H1 (cell line): ENCODE data around the gene ITGB5. TPM values are rescaled to one million over a fixed set of nuclear protein-coding genes. Genes with fewer than 3 reads are reported as not detected.

ENCODE experiments used
- CTCF ChIA-PET: fragments of 300-600 bp; sonication (Branson Sonifier 250); formaldehyde crosslinking; loops from one replicate; lab custom pipeline; 2021; ENCODE audit not compliant: partially characterized antibody; lab: Charles Lee
- POLR2A ChIA-PET: fragments of 300-600 bp; sonication (Branson Sonifier 250); formaldehyde crosslinking; loops from one replicate; lab custom pipeline; 2021; ENCODE audit warnings: inconsistent platforms; ENCODE audit not compliant: partially characterized antibody; lab: Charles Lee
- DNase-seq, 2 experiments: peaks; one replicate each; pipeline versions ENCODE4 v3.0.0 to v3.0.0-alpha.2; 2010 to 2022; ENCODE audit warnings: low spot score in 2 of 2, low read depth in 1 of 2, mixed read lengths in 1 of 2
- FAIRE-seq: peaks from 2 replicates; lab custom pipeline; 2011; peaks lifted over from hg19 to GRCh38; lab: Jason Lieb, UNC
- H2AFZ ChIP-seq: 2 replicates; pipeline ENCODE4 v1.8.1; 2012; ENCODE audit warnings: low read length, inconsistent platforms
- H2AK5ac ChIP-seq: 2 replicates; pipeline ENCODE4 v1.6.1; 2013; ENCODE audit warnings: low read depth, low read length
- H2BK120ac ChIP-seq: replicated peaks from 2 replicates; pipeline ENCODE3; 2013; ENCODE audit warnings: low read depth, low read length, inconsistent platforms
- H2BK12ac ChIP-seq: 2 replicates; pipeline ENCODE4 v1.6.1; 2013; ENCODE audit warnings: low read depth, low read length
- H2BK15ac ChIP-seq: 2 replicates; pipeline ENCODE4 v1.6.1; 2013; ENCODE audit warnings: low read length
- H2BK20ac ChIP-seq: 2 replicates; pipeline ENCODE4 v1.6.1; 2013; ENCODE audit warnings: low read length
- H2BK5ac ChIP-seq: 2 replicates; pipeline ENCODE4 v1.6.1; 2013; ENCODE audit warnings: low read depth, low read length
- H3K14ac ChIP-seq: 2 replicates; pipeline ENCODE4 v1.6.1; 2013; ENCODE audit warnings: inconsistent platforms; ENCODE audit not compliant: insufficient read length
- H3K18ac ChIP-seq: 2 replicates; pipeline ENCODE4 v1.6.1; 2013; ENCODE audit warnings: low read length; ENCODE audit errors: extremely low read depth
- H3K23ac ChIP-seq: 2 replicates; pipeline ENCODE4 v1.6.1; 2013; ENCODE audit warnings: inconsistent platforms; ENCODE audit not compliant: insufficient read length
- H3K23me2 ChIP-seq: 2 replicates; pipeline ENCODE4 v1.6.1; 2013; ENCODE audit warnings: low read depth, low read length
- H3K27ac ChIP-seq: 2 replicates; pipeline ENCODE4 v1.6.1; 2011; ENCODE audit warnings: low read depth, low read length, inconsistent platforms
- H3K27me3 ChIP-seq, 4 experiments: replicated peaks in 1 of 4; 1 replicate in 1 of 4; 2 replicates in 3 of 4; pipeline versions ENCODE4 v1.6.1 to v1.8.1; 2011 to 2013; ENCODE audit warnings: low read length in 3 of 4, mild to moderate bottlenecking in 3 of 4, inconsistent platforms in 2 of 4, mixed read lengths in 2 of 4, moderate library complexity in 1 of 4; ENCODE audit not compliant: control insufficient read depth in 3 of 4, insufficient read depth in 3 of 4; ENCODE audit errors: extremely low read depth in 1 of 4
- H3K36me3 ChIP-seq, 4 experiments: 2 replicates each; pipeline versions ENCODE4 v1.6.1 to v1.8.1; 2011 to 2013; ENCODE audit warnings: mild to moderate bottlenecking in 4 of 4, low read length in 3 of 4, moderate library complexity in 2 of 4, control low read depth in 1 of 4, inconsistent platforms in 1 of 4; ENCODE audit not compliant: insufficient read depth in 4 of 4, control insufficient read depth in 2 of 4
- H3K4ac ChIP-seq: replicated peaks from 2 replicates; pipeline ENCODE3; 2013; ENCODE audit warnings: low read length, low read depth, mixed read lengths, inconsistent platforms; ENCODE audit not compliant: insufficient read length
- H3K4me1 ChIP-seq, 4 experiments: replicated peaks in 1 of 4; 1 replicate in 1 of 4; 2 replicates in 3 of 4; pipeline versions ENCODE4 v1.6.1 to v1.8.1; 2011 to 2013; ENCODE audit warnings: low read length in 3 of 4, inconsistent platforms in 2 of 4, mixed read lengths in 1 of 4; ENCODE audit not compliant: insufficient read depth in 4 of 4, control insufficient read depth in 3 of 4
- H3K4me2 ChIP-seq, 2 experiments: 2 replicates each; pipeline versions ENCODE4 v1.6.1 to v1.8.1; 2011 to 2013; ENCODE audit warnings: low read depth in 2 of 2, low read length in 2 of 2, control low read depth in 1 of 2, inconsistent platforms in 1 of 2, mild to moderate bottlenecking in 1 of 2; ENCODE audit not compliant: insufficient read depth in 1 of 2
- H3K4me3 ChIP-seq, 4 experiments: fragments of 200-600, 300-600 bp in 1 of 4; sonication (generic), shearing (Covaris generic), sonication (Bioruptor Twin) in 1 of 4; 2 replicates each; pipeline versions ENCODE4 v1.5.1 to v1.8.1; 2011 to 2016; ENCODE audit warnings: low read length in 4 of 4, low read depth in 3 of 4, control low read depth in 2 of 4, inconsistent platforms in 2 of 4, mild to moderate bottlenecking in 2 of 4, mixed read lengths in 1 of 4, moderate library complexity in 1 of 4; ENCODE audit not compliant: insufficient read depth in 2 of 4; ENCODE audit errors: extremely low read depth in 1 of 4
- H3K56ac ChIP-seq: replicated peaks from 2 replicates; pipeline ENCODE3; 2013; ENCODE audit warnings: low read depth, mild to moderate bottlenecking, mixed read lengths, low read length, inconsistent platforms; ENCODE audit not compliant: insufficient read length
- H3K79me1 ChIP-seq: 2 replicates; pipeline ENCODE4 v1.6.1; 2013; ENCODE audit warnings: low read depth, low read length, control low read depth
- H3K79me2 ChIP-seq, 2 experiments: 2 replicates each; pipeline versions ENCODE4 v1.6.1 to v1.8.1; 2012 to 2013; ENCODE audit warnings: low read length in 2 of 2, mild to moderate bottlenecking in 2 of 2, inconsistent platforms in 1 of 2; ENCODE audit not compliant: insufficient read depth in 2 of 2, control insufficient read depth in 1 of 2
- H3K9ac ChIP-seq, 4 experiments: replicated peaks in 1 of 4; 1 replicate in 1 of 4; 2 replicates in 3 of 4; pipeline versions ENCODE4 v1.6.1 to v1.8.1; 2011 to 2013; ENCODE audit warnings: low read depth in 3 of 4, low read length in 3 of 4, control low read depth in 2 of 4, mild to moderate bottlenecking in 2 of 4, moderate library complexity in 2 of 4, inconsistent platforms in 1 of 4; ENCODE audit errors: extremely low read depth in 1 of 4
- H3K9me3 ChIP-seq, 2 experiments: 2 replicates each; pipeline versions ENCODE4 v1.6.1 to v1.8.1; 2012 to 2013; ENCODE audit warnings: mild to moderate bottlenecking in 2 of 2, moderate library complexity in 2 of 2, control low read depth in 1 of 2, inconsistent platforms in 1 of 2, low read depth in 1 of 2, low read length in 1 of 2, mixed read lengths in 1 of 2; ENCODE audit not compliant: insufficient read depth in 2 of 2
- H4K20me1 ChIP-seq, 2 experiments: replicated peaks in 1 of 2; 2 replicates each; pipeline versions ENCODE3 to v1.8.1; 2011 to 2013; ENCODE audit warnings: inconsistent platforms in 2 of 2, low read length in 2 of 2, mild to moderate bottlenecking in 1 of 2; ENCODE audit not compliant: insufficient read depth in 2 of 2, control insufficient read depth in 1 of 2
- H4K5ac ChIP-seq: 2 replicates; pipeline ENCODE4 v1.6.1; 2013; ENCODE audit warnings: low read length, low read depth, mixed read lengths, inconsistent platforms; ENCODE audit not compliant: insufficient read length
- H4K8ac ChIP-seq: 2 replicates; pipeline ENCODE4 v1.8.0; 2013; ENCODE audit warnings: mild to moderate bottlenecking, moderate library complexity, low read length, inconsistent platforms; ENCODE audit not compliant: insufficient read depth; ENCODE audit errors: extremely low read depth
- H4K91ac ChIP-seq: replicated peaks from 2 replicates; pipeline ENCODE3; 2013; ENCODE audit warnings: low read length, mixed read lengths, inconsistent platforms; ENCODE audit not compliant: insufficient read length
- GABPA ChIP-seq: IDR thresholded peaks from 2 replicates; pipeline ENCODE4 v1.6.1; 2011; ENCODE audit warnings: mild to moderate bottlenecking, low read length, moderate library complexity, borderline replicate concordance; ENCODE audit not compliant: insufficient read depth
- GTF2F1 ChIP-seq: IDR thresholded peaks from 2 replicates; pipeline ENCODE4 v1.6.1; 2012; ENCODE audit warnings: low read depth, low read length, improper control_type of control experiment, borderline replicate concordance
- KDM1A ChIP-seq: fragments of 200-600, 300-600 bp; sonication (generic); IDR thresholded peaks from 2 replicates; pipeline ENCODE4 v1.7.1; 2016; ENCODE audit warnings: mild to moderate bottlenecking, low read length, borderline replicate concordance
- POLR2A ChIP-seq, 2 experiments: IDR thresholded peaks; 1 replicate in 1 of 2; 2 replicates in 1 of 2; pipeline ENCODE4 v1.6.1; 2011; ENCODE audit warnings: low read depth in 2 of 2, low read length in 2 of 2, mild to moderate bottlenecking in 2 of 2; ENCODE audit errors: control extremely low read depth in 1 of 2
- RAD21 ChIP-seq, 2 experiments: IDR thresholded peaks in 1 of 2; conservative IDR thresholded peaks in 1 of 2; 2 replicates each; pipeline ENCODE4 v1.6.1; 2011; ENCODE audit warnings: low read depth in 2 of 2, low read length in 2 of 2, improper control_type of control experiment in 1 of 2, inconsistent platforms in 1 of 2, mild to moderate bottlenecking in 1 of 2, moderate library complexity in 1 of 2
- SIX5 ChIP-seq: IDR thresholded peaks from 2 replicates; pipeline ENCODE4 v1.6.1; 2011; ENCODE audit warnings: mild to moderate bottlenecking, low read depth, low read length
- WGBS, 2 experiments: shearing (Covaris generic) in 1 of 2; methylation state at CpG; one replicate each; pipeline versions ENCODE4 v1.1.6 to v1.1.7; 2013 to 2015; ENCODE audit warnings: low lambda C conversion rate in 2 of 2, mixed read lengths in 2 of 2, inconsistent platforms in 1 of 2, low coverage in 1 of 2, missing lambda C conversion rate in 1 of 2; ENCODE audit not compliant: insufficient replicate concordance in 2 of 2, insufficient coverage in 1 of 2, insufficient read length in 1 of 2; ENCODE audit errors: extremely low coverage in 1 of 2, missing lambda C conversion rate in 1 of 2; 5-methylcytosine and 5-hydroxymethylcytosine counted together
- polyA plus RNA-seq, 7 experiments: library from polyadenylated mRNA; depleted of rRNA in 3 of 7; stranded (reverse) in 5 of 7; unstranded in 2 of 7; fragments of >200 nt in 5 of 7; fragments of 200-250 nt in 2 of 7; gene quantifications; 1 replicate in 5 of 7; 2 replicates in 1 of 7; 4 replicates in 1 of 7; pipeline versions ENCODE4 v1.2.1 to v1.2.3, GENCODE V29; 2011 to 2013; ENCODE audit warnings: missing spikeins in 2 of 7, mixed read lengths in 2 of 7
- total RNA-seq: library from RNA; stranded (reverse); fragmentation: NEBNext Ultra II Directional; extraction: Animal tissue kit (Norgen Biotek cat#: 25700); gene quantifications from 2 replicates; pipeline ENCODE4 v1.2.1, GENCODE V29; 2021
- TF ChIP-seq, protein P1 (sequence below), 3 experiments: IDR thresholded peaks; 1 replicate in 2 of 3; 2 replicates in 1 of 3; pipeline versions ENCODE4 v1.5.1 to v1.6.1; 2011; ENCODE audit warnings: low read length in 3 of 3, mild to moderate bottlenecking in 3 of 3, inconsistent platforms in 2 of 3, low read depth in 1 of 3, moderate library complexity in 1 of 3; ENCODE audit not compliant: insufficient read depth in 1 of 3; ENCODE audit errors: control extremely low read depth in 1 of 3

ITGB5 gene
- total and polyA plus RNA-seq, 2 of the 8 experiments (the other 6 are each of a cell fraction or from before 2014, with no cell fraction given) = 101 to 268 TPM

- Histone ChIP-seq H2BK5ac (no peak overlapping the region), H3K79me2 (no peaks in the 10 kb centered on the region), H2BK120ac (no peak overlapping the region), H3K23ac (no peak overlapping the region), H4K8ac (no peak overlapping the region), H3K4me1 (no peaks in the 10 kb centered on the region), H2BK12ac (no peak overlapping the region), H4K91ac (no peak overlapping the region), H3K36me3 (no peaks in the 10 kb centered on the region), H2BK20ac (no peak overlapping the region), H2AK5ac (no peak overlapping the region), H3K56ac (no peak overlapping the region), H3K9ac (no peak overlapping the region), H3K18ac (no peak overlapping the region), H3K27me3 (no peaks in the 10 kb centered on the region; a peak in 1 of 7 replicates), H3K4me2 (no peak overlapping the region), H3K4me3 (no peak overlapping the region), H3K9me3 (no peaks in the 10 kb centered on the region), H3K14ac (no peak overlapping the region), H4K5ac (no peak overlapping the region), H3K4ac (no peak overlapping the region), H3K79me1 (no peaks in the 10 kb centered on the region), H2AFZ (no peak overlapping the region), H2BK15ac (no peak overlapping the region), H3K27ac (no peak overlapping the region), H4K20me1 (no peaks in the 10 kb centered on the region), H3K23me2 (no peaks in the 10 kb centered on the region; the same call in 1 of the 2 replicates)
- WGBS, 2 experiments = 42% methylated on average over 4 of the region's 4 CpGs; no CpG with 5 or more reads in 1 of the 2 experiments
- ChIA-PET CTCF (interaction anchor here (0.6 to 10.5 kb wide), 23 partner anchors 9 to 507 kb away, joined by 3 to 126 read pairs (median 5); partner anchors contain the start of gene MUC13), POLR2A (interaction anchor here (2.5 kb wide), 1 partner anchor 168 kb away, joined by 8 read pairs; no protein-coding TSS in a partner anchor)
- FAIRE-seq = peak; percentile 19
- TF ChIP-seq, protein P1, sequence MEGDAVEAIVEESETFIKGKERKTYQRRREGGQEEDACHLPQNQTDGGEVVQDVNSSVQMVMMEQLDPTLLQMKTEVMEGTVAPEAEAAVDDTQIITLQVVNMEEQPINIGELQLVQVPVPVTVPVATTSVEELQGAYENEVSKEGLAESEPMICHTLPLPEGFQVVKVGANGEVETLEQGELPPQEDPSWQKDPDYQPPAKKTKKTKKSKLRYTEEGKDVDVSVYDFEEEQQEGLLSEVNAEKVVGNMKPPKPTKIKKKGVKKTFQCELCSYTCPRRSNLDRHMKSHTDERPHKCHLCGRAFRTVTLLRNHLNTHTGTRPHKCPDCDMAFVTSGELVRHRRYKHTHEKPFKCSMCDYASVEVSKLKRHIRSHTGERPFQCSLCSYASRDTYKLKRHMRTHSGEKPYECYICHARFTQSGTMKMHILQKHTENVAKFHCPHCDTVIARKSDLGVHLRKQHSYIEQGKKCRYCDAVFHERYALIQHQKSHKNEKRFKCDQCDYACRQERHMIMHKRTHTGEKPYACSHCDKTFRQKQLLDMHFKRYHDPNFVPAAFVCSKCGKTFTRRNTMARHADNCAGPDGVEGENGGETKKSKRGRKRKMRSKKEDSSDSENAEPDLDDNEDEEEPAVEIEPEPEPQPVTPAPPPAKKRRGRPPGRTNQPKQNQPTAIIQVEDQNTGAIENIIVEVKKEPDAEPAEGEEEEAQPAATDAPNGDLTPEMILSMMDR (IDR thresholded peaks at IDR 0.05; ENCODE audit: control extremely low read depth in 1 of 3, insufficient read depth in 1 of 3, low read depth in 1 of 3, low read length in 3 of 3) = peak in 2 of 3 experiments; percentile 71 to 81; a peak in 3 of 4 replicates
- TF ChIP-seq KDM1A (no peak), SIX5 (no peak), RAD21 (IDR thresholded peaks at IDR 0.05 in 1 of 2, conservative IDR thresholded peaks at IDR 0.05 in 1 of 2; ENCODE audit: low read depth in 2 of 2, low read length in 2 of 2) (peak; percentile 72 to 78), POLR2A (IDR thresholded peaks at IDR 0.05; ENCODE audit: control extremely low read depth in 1 of 2, low read depth in 2 of 2, low read length in 2 of 2) (no peak), GTF2F1 (no peak), GABPA (no peak)
- DNase-seq = peak in 1 of 2 experiments; percentile 66
These were observed 41.4 kb upstream of the ITGB5 start for GRCh38 chr3:124928333-124929202.
